OCI-LY3 (cell line): ENCODE data around the gene EFS.

Experiments
- CTCF ChIP-seq: fragments of 200-600, 300-600 bp; sonication (generic); IDR thresholded peaks from 2 replicates; pipeline ENCODE4 v1.5.1; 2014; ENCODE audit warnings: antibody characterized with exemption, low read length, low read depth
- EZH2phosphoT487 ChIP-seq: fragments of 200-600 bp; shearing (Covaris generic); IDR thresholded peaks from 2 replicates; pipeline ENCODE4 v1.6.1; 2018; ENCODE audit warnings: antibody characterized with exemption, mixed run types, low read depth

GRCh38 chr14:23387916-23388882, 23.2 kb upstream of the EFS start:
- TF ChIP-seq CTCF, result no peak
- no peak for TF ChIP-seq EZH2phosphoT487
